Adrenal gland (tissue), 5 donors: Measurements from ENCODE around the gene LPIN1.

ENCODE experiments used
- POLR2A ChIP-seq, 2 donors: fragments of 450-650 bp; IDR thresholded peaks; one replicate each; pipeline ENCODE4 v1.6.1; 2017; ENCODE audit warnings: antibody characterized with exemption in 2 of 2, mild to moderate bottlenecking in 2 of 2, moderate library complexity in 1 of 2
- TF ChIP-seq, protein P1 (sequence below), 6 experiments: fragments of 450-650 bp in 4 of 6; fragments of 200-600 bp in 2 of 6; sonication (generic) in 1 of 6; IDR thresholded peaks; 1 replicate in 5 of 6; 2 replicates in 1 of 6; pipeline versions ENCODE4 v1.5.1 to v1.8.0; 2016 to 2021; ENCODE audit warnings: antibody characterized with exemption in 6 of 6, mild to moderate bottlenecking in 2 of 6, moderate library complexity in 1 of 6
- donor health status: DM: no; HTN: no; CAD: no.

DNA sequence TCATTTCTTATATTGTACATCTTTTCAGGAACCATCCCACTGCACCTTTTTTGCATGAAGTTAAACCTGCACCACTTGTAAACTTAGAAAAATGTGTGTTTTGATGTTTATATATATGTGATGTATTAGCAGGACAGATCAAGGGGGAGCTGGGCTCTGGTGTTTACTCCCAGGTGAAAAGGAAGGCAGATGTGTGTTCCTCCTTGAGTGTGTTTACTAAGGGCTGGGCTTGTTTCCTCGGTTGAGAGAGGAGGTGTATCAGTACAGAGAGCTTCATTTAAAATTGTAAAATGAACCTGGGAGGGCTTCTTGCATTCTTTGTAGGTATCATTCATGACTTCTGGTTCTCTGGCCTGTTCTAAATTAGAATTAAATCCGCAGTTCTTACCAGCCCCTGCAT, 14.8 kb downstream of the LPIN1 start:
- TF ChIP-seq, protein P1, sequence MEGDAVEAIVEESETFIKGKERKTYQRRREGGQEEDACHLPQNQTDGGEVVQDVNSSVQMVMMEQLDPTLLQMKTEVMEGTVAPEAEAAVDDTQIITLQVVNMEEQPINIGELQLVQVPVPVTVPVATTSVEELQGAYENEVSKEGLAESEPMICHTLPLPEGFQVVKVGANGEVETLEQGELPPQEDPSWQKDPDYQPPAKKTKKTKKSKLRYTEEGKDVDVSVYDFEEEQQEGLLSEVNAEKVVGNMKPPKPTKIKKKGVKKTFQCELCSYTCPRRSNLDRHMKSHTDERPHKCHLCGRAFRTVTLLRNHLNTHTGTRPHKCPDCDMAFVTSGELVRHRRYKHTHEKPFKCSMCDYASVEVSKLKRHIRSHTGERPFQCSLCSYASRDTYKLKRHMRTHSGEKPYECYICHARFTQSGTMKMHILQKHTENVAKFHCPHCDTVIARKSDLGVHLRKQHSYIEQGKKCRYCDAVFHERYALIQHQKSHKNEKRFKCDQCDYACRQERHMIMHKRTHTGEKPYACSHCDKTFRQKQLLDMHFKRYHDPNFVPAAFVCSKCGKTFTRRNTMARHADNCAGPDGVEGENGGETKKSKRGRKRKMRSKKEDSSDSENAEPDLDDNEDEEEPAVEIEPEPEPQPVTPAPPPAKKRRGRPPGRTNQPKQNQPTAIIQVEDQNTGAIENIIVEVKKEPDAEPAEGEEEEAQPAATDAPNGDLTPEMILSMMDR (IDR thresholded peaks at IDR 0.05) = no peak
- TF ChIP-seq POLR2A (IDR thresholded peaks at IDR 0.05) = no peak
